H4 (cell line): ENCODE data around the gene ADAMTS16. TPM values are rescaled to one million over a fixed set of nuclear protein-coding genes. Genes with fewer than 3 reads are reported as not detected.
A peak's percentile ranks its signal among the peaks of the same experiment; 100 is the strongest.

Experiments used
- DNase-seq: peaks from one replicate; pipeline ENCODE4 v3.0.0-alpha.2; 2015; ENCODE audit warnings: low spot score
- total RNA-seq: library from RNA; depleted of rRNA; stranded (reverse); fragments of >200 nt; shearing (Covaris generic); gene quantifications from 2 replicates; pipeline ENCODE4 v1.2.3, GENCODE V29; 2014

ADAMTS16 gene
- total RNA-seq, 1 experiment from 2014 or later = 1.3 TPM

GRCh38 chr5:5343568-5343967 is 203.4 kb downstream of the ADAMTS16 start:
- DNase-seq = no peak

GRCh38 chr5:5344051-5344571 is 204.0 kb downstream of the ADAMTS16 start:
- no peak for DNase-seq

DNA sequence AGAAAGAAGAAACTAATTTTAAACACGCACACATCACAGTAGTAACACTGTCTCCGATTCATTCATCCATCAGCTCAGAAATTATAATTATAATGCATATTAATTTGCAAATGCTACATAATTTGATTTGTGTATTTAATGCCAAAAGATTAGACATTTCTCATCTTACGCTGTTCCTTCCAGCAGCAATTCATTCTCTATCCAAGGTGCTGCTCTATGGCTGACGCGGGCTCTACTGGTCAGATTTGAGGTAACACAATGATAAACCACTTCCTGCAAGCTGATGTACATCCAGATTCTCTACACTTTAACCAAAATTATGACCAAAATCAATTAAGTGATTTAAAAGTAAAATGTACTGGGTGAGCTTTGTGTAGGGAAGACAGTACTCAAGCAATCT is 204.5 kb downstream of the ADAMTS16 start:
- DNase-seq = no peak

GRCh38 chr5:5347442-5347841 is 207.3 kb downstream of the ADAMTS16 start:
- no peak for DNase-seq

GRCh38 chr5:5348135-5348534 is 208.0 kb downstream of the ADAMTS16 start:
- no peak for DNase-seq

- no peak for DNase-seq
Observed at GRCh38 chr5:5348576-5348975, 208.4 kb downstream of the ADAMTS16 start.

GRCh38 chr5:5350101-5350500 is 210.0 kb downstream of the ADAMTS16 start:
- peak; percentile 57 for DNase-seq

GRCh38 chr5:5351288-5351979 is 211.3 kb downstream of the ADAMTS16 start:
- DNase-seq = peak; percentile 79

DNA sequence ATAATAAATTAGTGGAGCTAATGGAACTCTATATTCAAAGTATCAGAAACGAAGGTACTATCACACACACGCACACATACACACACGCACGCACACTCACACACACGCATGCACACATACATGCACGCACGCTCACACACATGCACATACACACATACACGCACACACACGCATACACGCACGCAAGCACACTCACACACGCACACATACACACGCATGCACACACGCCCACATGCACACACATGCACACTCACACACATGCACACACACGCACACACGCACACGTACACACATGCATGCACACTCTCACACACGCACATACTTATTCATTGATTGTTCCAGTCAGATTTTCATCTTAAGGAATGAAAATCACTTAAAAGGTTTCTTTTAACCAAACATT is 212.5 kb downstream of the ADAMTS16 start:
- DNase-seq = no peak

- DNase-seq = no peak
Observed at GRCh38 chr5:5353681-5354080, 213.6 kb downstream of the ADAMTS16 start.

- no peak for DNase-seq
Observed at GRCh38 chr5:5356765-5357164, 216.6 kb downstream of the ADAMTS16 start.

DNA sequence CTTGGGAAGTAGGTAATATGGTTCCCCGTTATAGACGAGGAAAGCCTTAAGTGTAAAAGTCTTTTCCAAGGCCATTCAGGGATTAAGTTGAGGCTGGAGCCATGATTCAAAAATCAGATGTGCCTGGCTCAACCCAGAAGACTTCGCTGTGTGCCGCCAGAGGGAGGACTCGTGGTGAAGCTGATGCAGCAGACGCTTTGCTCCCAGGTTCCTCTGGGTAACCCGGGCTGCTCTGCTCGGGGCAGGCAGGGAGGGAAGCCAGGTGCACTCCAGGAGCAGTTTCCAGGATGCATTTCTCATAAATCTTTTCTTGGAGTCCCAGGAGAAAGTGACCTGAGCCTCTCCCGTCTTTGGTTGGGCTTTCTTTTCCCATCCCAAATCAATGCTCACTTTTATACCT is 219.5 kb downstream of the ADAMTS16 start:
- DNase-seq = no peak

- DNase-seq = no peak
Observed at GRCh38 chr5:5360363-5360940, 220.3 kb downstream of the ADAMTS16 start.

DNA sequence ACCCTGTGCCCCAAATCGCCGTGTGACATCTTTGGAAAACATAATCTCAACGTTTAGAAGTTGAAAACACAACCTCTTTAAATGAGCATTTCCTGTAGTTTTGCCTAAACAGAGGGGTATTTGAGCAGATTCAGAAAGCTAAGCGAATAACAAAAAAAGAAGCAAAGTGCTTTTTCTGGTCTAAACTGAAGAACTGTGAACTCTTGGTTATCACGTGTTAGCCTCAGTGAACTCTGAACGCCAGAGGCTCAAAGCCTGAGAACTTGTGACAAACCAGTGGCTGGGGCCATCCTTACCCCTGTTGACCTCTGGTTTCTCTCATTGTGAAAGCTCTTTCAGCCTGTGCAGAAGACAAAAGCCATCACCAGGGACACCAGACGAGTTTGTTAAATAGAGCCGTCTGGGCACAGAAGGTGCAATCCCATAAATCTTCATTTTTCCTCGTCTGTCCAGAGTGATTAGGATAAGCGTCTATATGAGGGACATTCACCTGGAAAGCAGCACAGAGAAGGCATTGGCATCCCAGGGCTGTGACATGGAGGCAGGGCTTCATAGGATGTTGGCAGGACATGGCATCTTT is 220.9 kb downstream of the ADAMTS16 start:
- no peak for DNase-seq

GRCh38 chr5:5363045-5363444 is 222.9 kb downstream of the ADAMTS16 start:
- no peak for DNase-seq

GRCh38 chr5:5364932-5365331 is 224.8 kb downstream of the ADAMTS16 start:
- no peak for DNase-seq

- no peak for DNase-seq
Observed at GRCh38 chr5:5367739-5368138, 227.6 kb downstream of the ADAMTS16 start.

- no peak for DNase-seq
Observed at GRCh38 chr5:5369051-5369605, 229.0 kb downstream of the ADAMTS16 start.
